ENCODE data around the gene ATF7IP. TPM values are rescaled to one million over a fixed set of nuclear protein-coding genes. Genes with fewer than 3 reads are reported as not detected.

Gene ATF7IP
- total RNA-seq, 1 donor from 2014 or later = 115 TPM

GRCh38 chr12:14454098-14454907 is 88.8 kb downstream of the ATF7IP start:
- no peaks in the 10 kb centered on the region for H3K27me3 ChIP-seq (ENCODE audit: insufficient read depth, low read length)
- H3K4me1 ChIP-seq (ENCODE audit: insufficient read depth, low read length) = no peaks in the 10 kb centered on the region
- no peaks in the 10 kb centered on the region for H3K9me3 Mint-ChIP-seq (ENCODE audit: unreplicated experiment)
- no peak overlapping the region for H2AFZ ChIP-seq (ENCODE audit: low read depth, low read length)
- H3K4me1 Mint-ChIP-seq (ENCODE audit: low read depth, unreplicated experiment) = peaks cover 6% of the 10 kb centered on the region
- H3K27me3 Mint-ChIP-seq (ENCODE audit: low read depth, unreplicated experiment) = no peaks in the 10 kb centered on the region
- no peak overlapping the region for H3K4me3 Mint-ChIP-seq (ENCODE audit: unreplicated experiment)
- H3K36me3 Mint-ChIP-seq (ENCODE audit: low read depth, unreplicated experiment) = peaks cover 19% of the 10 kb centered on the region
- no peak overlapping the region for H3K4me3 ChIP-seq (ENCODE audit: insufficient read depth, low read depth, low read length)
- H3K9me3 ChIP-seq (ENCODE audit: insufficient read depth, low read depth, low read length) = no peaks in the 10 kb centered on the region
- peaks cover 26% of the 10 kb centered on the region for H4K20me1 ChIP-seq (ENCODE audit: insufficient read depth, low read length)
- FAIRE-seq = peak; percentile 32
- H3K27ac ChIP-seq (ENCODE audit: low read depth, low read length) = no peak overlapping the region
- H3K4me2 ChIP-seq (ENCODE audit: low read length) = no peak overlapping the region
- H3K9ac ChIP-seq (ENCODE audit: low read length) = no peak overlapping the region
- TF ChIP-seq CTCF (IDR thresholded peaks at IDR 0.05; ENCODE audit: insufficient read depth, low read depth, low read length) (peak; percentile 36), EZH2 (IDR thresholded peaks at IDR 0.05; ENCODE audit: insufficient read depth, low read length) (no peak)
- peak overlapping the region; percentile 63 for H3K27ac Mint-ChIP-seq (ENCODE audit: unreplicated experiment)
- peak; percentile 10 for DNase-seq (ENCODE audit: low read depth)
- peaks cover 41% of the 10 kb centered on the region for H3K79me2 ChIP-seq (ENCODE audit: insufficient read depth, low read length)
- H3K36me3 ChIP-seq (ENCODE audit: insufficient read depth, low read length) = peaks cover 13% of the 10 kb centered on the region

GRCh38 chr12:14460212-14460841 is 94.8 kb downstream of the ATF7IP start:
- H3K4me1 ChIP-seq (ENCODE audit: insufficient read depth, low read length) = no peaks in the 10 kb centered on the region
- Mint-ChIP-seq H3K9me3 (ENCODE audit: unreplicated experiment) (no peaks in the 10 kb centered on the region), H3K4me3 (ENCODE audit: unreplicated experiment) (no peak overlapping the region), H3K36me3 (ENCODE audit: low read depth, unreplicated experiment) (peaks cover 11% of the 10 kb centered on the region), H3K27me3 (ENCODE audit: low read depth, unreplicated experiment) (no peaks in the 10 kb centered on the region), H3K27ac (ENCODE audit: unreplicated experiment) (no peak overlapping the region), H3K4me1 (ENCODE audit: low read depth, unreplicated experiment) (no peaks in the 10 kb centered on the region)
- peaks cover 8% of the 10 kb centered on the region for H3K79me2 ChIP-seq (ENCODE audit: insufficient read depth, low read length)
- no peak overlapping the region for H3K4me2 ChIP-seq (ENCODE audit: low read length)
- no peak overlapping the region for H2AFZ ChIP-seq (ENCODE audit: low read depth, low read length)
- H3K27ac ChIP-seq (ENCODE audit: low read depth, low read length) = no peak overlapping the region
- DNase-seq (ENCODE audit: low read depth) (no peak), FAIRE-seq (no peak)
- TF ChIP-seq CTCF (IDR thresholded peaks at IDR 0.05; ENCODE audit: insufficient read depth, low read depth, low read length) (no peak), EZH2 (IDR thresholded peaks at IDR 0.05; ENCODE audit: insufficient read depth, low read length) (no peak)
- H3K36me3 ChIP-seq (ENCODE audit: insufficient read depth, low read length) = peaks cover 21% of the 10 kb centered on the region
- no peaks in the 10 kb centered on the region for H3K27me3 ChIP-seq (ENCODE audit: insufficient read depth, low read length)
- H4K20me1 ChIP-seq (ENCODE audit: insufficient read depth, low read length) = no peaks in the 10 kb centered on the region
- H3K9me3 ChIP-seq (ENCODE audit: insufficient read depth, low read depth, low read length) = no peaks in the 10 kb centered on the region
- no peak overlapping the region for H3K4me3 ChIP-seq (ENCODE audit: insufficient read depth, low read depth, low read length)
- H3K9ac ChIP-seq (ENCODE audit: low read length) = no peak overlapping the region

Data from astrocyte (in vitro differentiated cells and primary cell).